AG10803 (cell line): ENCODE results near the gene USP50.

Experiments used
- DNase-seq: peaks from one replicate; pipeline ENCODE4 v3.0.0; 2010; ENCODE audit warnings: low read depth
- H3K4me3 ChIP-seq: 2 replicates; pipeline ENCODE4 v1.5.1; 2011; ENCODE audit warnings: mild to moderate bottlenecking, low read length, control low read depth
- CTCF ChIP-seq: conservative IDR thresholded peaks from 2 replicates; pipeline ENCODE4 v1.5.1; 2011; ENCODE audit warnings: mild to moderate bottlenecking, low read length, control low read depth, inconsistent platforms

The USP50 gene

GRCh38 chr15:50543556-50543955 is 2.9 kb downstream of the USP50 start:
- DNase-seq: peak; percentile 93
- no peak for TF ChIP-seq CTCF
- H3K4me3 ChIP-seq: no peak overlapping the region

GRCh38 chr15:50542887-50543210 is 3.6 kb downstream of the USP50 start:
- no peak for TF ChIP-seq CTCF
- peak; percentile 74 for DNase-seq
- no peak overlapping the region for H3K4me3 ChIP-seq

- H3K4me3 ChIP-seq: no peak overlapping the region
- DNase-seq: no peak
- TF ChIP-seq CTCF: no peak
Measured at GRCh38 chr15:50531766-50532165, 14.7 kb downstream of the USP50 start.

DNA sequence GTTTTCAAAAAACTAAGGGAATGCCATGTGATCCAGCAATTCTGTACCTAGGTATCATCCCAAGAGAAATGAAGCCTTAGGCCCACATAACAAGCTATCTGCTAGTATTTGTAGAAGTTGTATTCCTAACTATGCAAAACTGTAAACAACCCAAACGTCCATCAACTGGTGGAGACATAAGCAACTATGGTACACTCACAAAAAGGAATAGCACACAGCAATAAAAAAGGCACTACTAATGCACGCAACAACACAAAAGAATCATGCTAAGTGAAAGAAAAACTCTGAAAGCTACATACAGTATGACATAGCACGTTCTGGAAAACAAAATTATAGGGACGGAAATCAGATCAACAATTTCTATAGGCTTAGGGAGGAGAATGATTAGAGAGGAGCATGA is 15.3 kb downstream of the USP50 start:
- DNase-seq: no peak
- no peak overlapping the region for H3K4me3 ChIP-seq
- TF ChIP-seq CTCF: no peak

GRCh38 chr15:50523851-50524251 is 22.6 kb downstream of the USP50 start:
- TF ChIP-seq CTCF: no peak
- peak; percentile 82 for DNase-seq

DNA sequence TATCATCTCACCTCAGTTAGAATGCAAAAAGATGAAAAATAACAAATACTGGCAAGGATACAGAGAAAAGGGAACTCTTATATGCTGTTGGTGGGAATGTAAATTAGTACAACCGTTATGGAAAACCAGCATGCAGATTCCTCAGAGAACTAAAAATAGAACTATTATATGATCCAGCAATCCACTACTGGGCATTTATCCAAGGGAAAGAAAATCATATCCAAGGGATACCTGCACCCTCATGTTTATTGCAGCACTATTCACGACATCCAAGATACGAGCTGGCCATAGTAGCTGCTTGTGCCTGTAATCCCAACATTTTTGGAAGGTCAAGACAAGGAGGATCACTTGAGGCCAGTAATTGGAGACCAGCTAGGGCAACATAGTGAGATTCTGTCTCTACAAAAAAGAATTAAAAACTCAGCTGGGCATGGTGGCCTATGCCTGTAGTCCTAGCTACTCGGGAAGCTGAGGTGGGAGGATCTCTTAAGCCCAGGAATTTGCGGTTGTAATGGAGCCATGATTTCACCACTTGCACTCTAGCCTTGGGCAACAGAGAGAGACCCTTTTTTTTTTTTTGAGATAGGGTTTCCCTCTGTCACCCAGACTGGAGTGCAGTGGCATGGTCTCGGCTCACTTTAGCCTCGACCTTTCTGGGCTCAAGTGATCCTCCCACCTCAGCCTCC is 26.6 kb downstream of the USP50 start:
- no peak for TF ChIP-seq CTCF
- no peak overlapping the region for H3K4me3 ChIP-seq
- DNase-seq: no peak

More at GRCh38 chr15:50523851-50524251, 22.6 kb downstream of the USP50 start:
- no peak overlapping the region for H3K4me3 ChIP-seq

GRCh38 chr15:50513001-50513400 is 33.5 kb downstream of the USP50 start:
- no peak for TF ChIP-seq CTCF
- H3K4me3 ChIP-seq: no peak overlapping the region
- DNase-seq: no peak
